GM12878 (cell line): ENCODE measurements around the gene OLR1. TPM values are rescaled to one million over a fixed set of nuclear protein-coding genes. Genes with fewer than 3 reads are reported as not detected.

Experiments used
- ATAC-seq: fragments of 200-7000 bp; cut with Tn5 transposase; 3 replicates; pipeline ENCODE4 v1.9.1; 2020; ENCODE audit warnings: mild to moderate bottlenecking, moderate library complexity
- BruUV-seq: library from RNA; stranded (reverse); fragments of 400-500 nt; replicated peaks from 2 replicates; lab custom pipeline; 2021; lab: Mats Ljungman, UMichigan
- CTCF ChIA-PET: fragments of 300-600 bp; sonication (Branson Sonifier 250); formaldehyde crosslinking; extraction: SDS; loops from one replicate; lab custom pipeline; 2021; ENCODE audit warnings: inconsistent platforms; lab: Yijun Ruan, JAX
- POLR2A ChIA-PET: fragments of 350-600 bp; formaldehyde crosslinking; extraction: SDS; loops from one replicate; lab custom pipeline; 2021; ENCODE audit warnings: inconsistent platforms; lab: Charles Lee
- RAD21 ChIA-PET: fragments of 300-600 bp; sonication (Branson Sonifier 250); formaldehyde crosslinking; loops from one replicate; lab custom pipeline; 2023; ENCODE audit warnings: antibody characterized with exemption; ENCODE audit not compliant: unreplicated experiment; lab: Charles Lee
- SMC1A ChIA-PET: fragments of 300-600 bp; sonication (Branson Sonifier 250); formaldehyde crosslinking; loops from one replicate; lab custom pipeline; 2023; ENCODE audit not compliant: unreplicated experiment, uncharacterized antibody; lab: Charles Lee
- DNase-seq: peaks from one replicate; pipeline ENCODE4 v3.0.0-alpha.2; 2011; ENCODE audit warnings: low read depth, low spot score
- FAIRE-seq: peaks from 3 replicates; lab custom pipeline; 2011; peaks lifted over from hg19 to GRCh38; lab: Jason Lieb, UNC
- H2AFZ ChIP-seq: 2 replicates; pipeline ENCODE4 v1.6.0; 2011; ENCODE audit warnings: low read depth, low read length, control low read depth; ENCODE audit not compliant: control insufficient read depth
- H3K27ac ChIP-seq: 2 replicates; pipeline ENCODE4 v1.5.1; 2011; ENCODE audit warnings: control low read depth; ENCODE audit not compliant: control insufficient read depth, insufficient read depth
- H3K27me3 ChIP-seq, 2 experiments: replicated peaks in 1 of 2; 2 replicates each; pipeline versions ENCODE4 v1.6.0 to v1.6.1; 2011; ENCODE audit warnings: low read length in 1 of 2; ENCODE audit not compliant: control insufficient read depth in 2 of 2, insufficient read depth in 2 of 2
- H3K36me3 ChIP-seq, 2 experiments: 2 replicates each; pipeline ENCODE4 v1.5.1; 2011; ENCODE audit warnings: low read length in 1 of 2; ENCODE audit not compliant: control insufficient read depth in 2 of 2, insufficient read depth in 2 of 2
- H3K4me1 ChIP-seq: 2 replicates; pipeline ENCODE4 v1.6.1; 2011; ENCODE audit warnings: mild to moderate bottlenecking, low read length, moderate library complexity, mixed read lengths; ENCODE audit not compliant: control insufficient read depth, insufficient read depth
- H3K4me2 ChIP-seq: 2 replicates; pipeline ENCODE4 v1.6.0; 2011; ENCODE audit warnings: control low read depth; ENCODE audit not compliant: control insufficient read depth, insufficient read depth
- H3K4me3 ChIP-seq: fragments of 200-600 bp; sonication (generic); 2 replicates; pipeline ENCODE4 v1.5.1; 2016
- H3K79me2 ChIP-seq: 2 replicates; pipeline ENCODE4 v1.6.0; 2011; ENCODE audit warnings: low read length; ENCODE audit not compliant: control insufficient read depth, insufficient read depth
- H3K9ac ChIP-seq: 2 replicates; pipeline ENCODE4 v1.8.0; 2011; ENCODE audit warnings: low read length, control low read depth, mixed read lengths; ENCODE audit not compliant: control insufficient read depth, insufficient read depth
- H3K9me3 ChIP-seq: replicated peaks from 3 replicates; pipeline ENCODE4 v1.5.1; 2011; ENCODE audit warnings: mild to moderate bottlenecking, low read length; ENCODE audit not compliant: control insufficient read depth, insufficient read depth
- H4K20me1 ChIP-seq: 2 replicates; pipeline ENCODE4 v1.6.0; 2011; ENCODE audit not compliant: control insufficient read depth, insufficient read depth
- BACH1 ChIP-seq: fragments of 450-650 bp; IDR thresholded peaks from 2 replicates; pipeline ENCODE4 v1.6.1; 2017; ENCODE audit warnings: mild to moderate bottlenecking, borderline replicate concordance
- BHLHE40 ChIP-seq, 2 experiments: fragments of 450-650 bp in 1 of 2; IDR thresholded peaks; 2 replicates each; pipeline ENCODE4 v1.6.1; 2011 to 2017; ENCODE audit warnings: low read depth in 2 of 2, borderline replicate concordance in 1 of 2, improper control_type of control experiment in 1 of 2, low read length in 1 of 2, mild to moderate bottlenecking in 1 of 2
- BMI1 ChIP-seq: fragments of 450-650 bp; IDR thresholded peaks from 2 replicates; pipeline ENCODE4 v1.6.1; 2016; ENCODE audit warnings: mild to moderate bottlenecking, moderate library complexity, borderline replicate concordance
- HDGF ChIP-seq: fragments of 450-650 bp; IDR thresholded peaks from 2 replicates; pipeline ENCODE4 v1.6.1; 2016; ENCODE audit warnings: antibody characterized with exemption
- MYB ChIP-seq: fragments of 150-350 bp; IDR thresholded peaks from 2 replicates; pipeline ENCODE4 v1.6.1; 2014; ENCODE audit warnings: mild to moderate bottlenecking, low read depth, low read length, borderline replicate concordance
- NR2C2 ChIP-seq: IDR thresholded peaks from 2 replicates; pipeline ENCODE4 v1.6.1; 2011; ENCODE audit warnings: borderline replicate concordance, low read depth; ENCODE audit not compliant: control insufficient read depth, insufficient read length
- POLR2AphosphoS2 ChIP-seq: IDR thresholded peaks from 2 replicates; pipeline ENCODE4 v1.6.1; 2011; ENCODE audit warnings: low read depth, mild to moderate bottlenecking, low read length, improper control_type of control experiment, moderate library complexity
- RAD21 ChIP-seq: IDR thresholded peaks from 2 replicates; pipeline ENCODE4 v1.6.1; 2011; ENCODE audit warnings: mild to moderate bottlenecking, low read depth, low read length, moderate library complexity; ENCODE audit not compliant: insufficient read depth
- RELA ChIP-seq: fragments of 450-650 bp; IDR thresholded peaks from 2 replicates; pipeline ENCODE4 v1.8.0; 2014; ENCODE audit warnings: borderline replicate concordance; ENCODE audit not compliant: partially characterized antibody
- SPI1 ChIP-seq: IDR thresholded peaks from 2 replicates; pipeline ENCODE4 v1.6.1; 2011; ENCODE audit warnings: low read depth, mild to moderate bottlenecking, low read length, moderate library complexity, borderline replicate concordance; ENCODE audit not compliant: insufficient read depth
- SUZ12 ChIP-seq: fragments of 200-600 bp; sonication (generic); IDR thresholded peaks from one replicate; pipeline ENCODE4 v1.6.1; 2018; ENCODE audit warnings: antibody characterized with exemption, mild to moderate bottlenecking; ENCODE audit not compliant: unreplicated experiment
- TARDBP ChIP-seq: IDR thresholded peaks from 2 replicates; pipeline ENCODE4 v1.6.1; 2016; ENCODE audit warnings: borderline replicate concordance
- WGBS: methylation state at CpG from one replicate; pipeline ENCODE4 v1.1.6; 2016; ENCODE audit warnings: low lambda C conversion rate; ENCODE audit not compliant: insufficient replicate concordance, insufficient coverage; ENCODE audit errors: missing lambda C conversion rate; 5-methylcytosine and 5-hydroxymethylcytosine counted together
- in situ Hi-C: fragments of 300-500 bp; cut with MboI; formaldehyde crosslinking; loops from 9 replicates; pipeline ENCODE4 v1.14.3; 2018; ENCODE audit warnings: mixed read lengths
- intact Hi-C: fragments of 100-400 bp; cut with micrococcal nuclease; formaldehyde crosslinking; loops from one replicate; pipeline ENCODE4 v1.14.2; 2022; ENCODE audit not compliant: unreplicated experiment
- polyA plus RNA-seq, 11 experiments: library from polyadenylated mRNA; depleted of rRNA in 4 of 11; unstranded in 6 of 11; stranded (reverse) in 5 of 11; fragments of >200 nt; fragmentation: Nextera tagmentation in 4 of 11; fragmentation: Illumina TruSeq in 1 of 11; extraction: Ambion mirVana in 4 of 11; extraction: Trizol in 1 of 11; gene quantifications; 1 replicate in 1 of 11; 2 replicates in 10 of 11; pipeline versions ENCODE4 v1.2.1 to v1.2.3, GENCODE V29; 2011 to 2016; ENCODE audit warnings: inconsistent platforms in 2 of 11, missing spikeins in 2 of 11, low read depth in 1 of 11
- total RNA-seq, 4 experiments: library from RNA; depleted of rRNA in 3 of 4; stranded (reverse); fragments of >200 nt in 3 of 4; fragmentation: Illumina TruSeq in 1 of 4; extraction: Trizol in 1 of 4; gene quantifications; 2 replicates each; pipeline versions ENCODE4 v1.2.1 to v1.2.3, GENCODE V29; 2013 to 2021
- TF ChIP-seq, protein P1 (sequence below): IDR thresholded peaks from 2 replicates; pipeline ENCODE4 v1.6.1; 2011; ENCODE audit warnings: low read depth, mild to moderate bottlenecking, low read length, moderate library complexity, borderline replicate concordance; ENCODE audit errors: extremely low read depth
- TF ChIP-seq, protein P2 (sequence below): IDR thresholded peaks from 2 replicates; pipeline ENCODE4 v1.6.1; 2012; ENCODE audit warnings: mild to moderate bottlenecking, low read depth, low read length

The OLR1 gene
- total and polyA plus RNA-seq, 10 of the 15 experiments (the other 5 are each of a cell fraction or from before 2014, with no cell fraction given): 0.08 TPM; not detected in 9

DNA sequence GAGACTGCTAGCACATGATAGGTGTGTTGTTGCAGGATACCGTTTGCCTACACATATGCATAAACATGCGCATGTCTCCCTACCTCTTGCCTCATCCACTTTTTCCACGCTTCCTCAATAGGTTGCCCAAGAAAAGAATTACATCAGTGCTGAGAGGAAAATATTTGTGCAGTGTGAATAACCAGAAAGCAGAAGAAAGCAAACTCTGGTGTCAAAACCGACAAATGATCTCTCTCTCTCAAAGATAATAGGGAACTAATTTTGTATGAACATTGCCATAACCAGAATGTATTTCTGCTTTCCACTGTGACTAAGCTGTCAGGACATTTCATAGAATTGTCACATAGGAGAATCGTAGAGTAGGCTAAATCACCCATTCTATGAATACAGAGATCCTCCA, 43.2 kb downstream of the OLR1 start:
- ChIA-PET POLR2A (no interaction called here), SMC1A (interaction anchor here (1.4 kb wide), 1 partner anchor 93 kb away, joined by 5 read pairs; no protein-coding TSS in a partner anchor), RAD21 (interaction anchor here (1.0 kb wide), 1 partner anchor 118 kb away, joined by 3 read pairs; the partner anchor contains the start of gene CLEC12B), CTCF (no interaction called here)
- Histone ChIP-seq H3K9ac (no peak overlapping the region), H3K4me1 (peaks cover 8% of the 10 kb centered on the region; the same call in 1 of the 2 replicates), H3K4me3 (no peak overlapping the region), H3K79me2 (no peaks in the 10 kb centered on the region), H3K27ac (no peak overlapping the region), H4K20me1 (no peaks in the 10 kb centered on the region), H2AFZ (no peak overlapping the region), H3K36me3 (no peaks in the 10 kb centered on the region), H3K4me2 (no peak overlapping the region), H3K9me3 (peaks cover 5% of the 10 kb centered on the region; the same call in 2 of the 3 replicates), H3K27me3 (no peaks in the 10 kb centered on the region; a peak in 1 of 4 replicates)
- DNase-seq (no peak), FAIRE-seq (no peak), ATAC-seq (no peak)
- TF ChIP-seq POLR2AphosphoS2: no peak
- TF ChIP-seq NR2C2: no peak
- no peak for TF ChIP-seq TARDBP
- no peak for TF ChIP-seq BACH1
- TF ChIP-seq, protein P1, sequence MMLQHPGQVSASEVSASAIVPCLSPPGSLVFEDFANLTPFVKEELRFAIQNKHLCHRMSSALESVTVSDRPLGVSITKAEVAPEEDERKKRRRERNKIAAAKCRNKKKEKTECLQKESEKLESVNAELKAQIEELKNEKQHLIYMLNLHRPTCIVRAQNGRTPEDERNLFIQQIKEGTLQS: no peak
- WGBS: 66% methylated on average over 5 of the region's 5 CpGs
- BruUV-seq: no TSS peak
- in situ Hi-C loops: no loop called here
- intact Hi-C loops: no loop called here

DNA sequence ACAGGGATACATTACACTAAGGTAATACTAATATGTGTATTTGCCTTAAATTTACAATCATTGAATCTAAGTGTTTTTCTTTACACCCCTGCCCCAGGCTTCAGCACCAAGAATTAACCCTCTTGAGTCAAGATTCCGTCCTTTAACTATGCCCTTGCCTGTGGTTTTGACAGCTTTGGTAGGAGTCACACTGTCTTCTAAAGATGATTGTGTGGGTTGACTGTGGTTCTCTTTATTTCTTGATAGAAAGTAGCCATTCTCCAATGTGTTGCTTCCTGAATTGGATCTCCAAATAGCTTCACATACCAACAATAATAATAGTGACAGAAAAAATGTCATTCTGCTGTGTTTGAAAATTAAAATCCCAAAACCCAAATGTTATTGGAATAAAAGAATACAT, 45.5 kb downstream of the OLR1 start:
- RAD21 ChIA-PET: no interaction called here
- no peaks in the 10 kb centered on the region for H4K20me1 ChIP-seq
- intact Hi-C loops: no loop called here
- SMC1A ChIA-PET: interaction anchor here (1.4 kb wide), 1 partner anchor 65 kb away, joined by 4 read pairs; no protein-coding TSS in a partner anchor
- BruUV-seq: no TSS peak
- H3K4me3 ChIP-seq: no peak overlapping the region
- no peaks in the 10 kb centered on the region; a peak in 2 of 4 replicates for H3K27me3 ChIP-seq
- POLR2A ChIA-PET: no interaction called here
- DNase-seq: no peak
- peaks cover 5% of the 10 kb centered on the region; the same call in 2 of the 3 replicates for H3K9me3 ChIP-seq
- no peak overlapping the region for H3K27ac ChIP-seq
- H3K79me2 ChIP-seq: no peaks in the 10 kb centered on the region
- ATAC-seq: no peak
- H3K9ac ChIP-seq: no peak overlapping the region
- no peak overlapping the region for H3K4me2 ChIP-seq
- H3K4me1 ChIP-seq: peaks cover 8% of the 10 kb centered on the region; the same call in 1 of the 2 replicates
- no peak overlapping the region for H2AFZ ChIP-seq
- H3K36me3 ChIP-seq: no peaks in the 10 kb centered on the region
- no peak for FAIRE-seq
- CTCF ChIA-PET: interaction anchor here (0.9 kb wide), 1 partner anchor 59 kb away, joined by 3 read pairs; no protein-coding TSS in a partner anchor
- 5% methylated on average over 1 of the region's 1 CpG for WGBS
- in situ Hi-C loops: no loop called here
- no peak for TF ChIP-seq MYB
- TF ChIP-seq, protein P2, sequence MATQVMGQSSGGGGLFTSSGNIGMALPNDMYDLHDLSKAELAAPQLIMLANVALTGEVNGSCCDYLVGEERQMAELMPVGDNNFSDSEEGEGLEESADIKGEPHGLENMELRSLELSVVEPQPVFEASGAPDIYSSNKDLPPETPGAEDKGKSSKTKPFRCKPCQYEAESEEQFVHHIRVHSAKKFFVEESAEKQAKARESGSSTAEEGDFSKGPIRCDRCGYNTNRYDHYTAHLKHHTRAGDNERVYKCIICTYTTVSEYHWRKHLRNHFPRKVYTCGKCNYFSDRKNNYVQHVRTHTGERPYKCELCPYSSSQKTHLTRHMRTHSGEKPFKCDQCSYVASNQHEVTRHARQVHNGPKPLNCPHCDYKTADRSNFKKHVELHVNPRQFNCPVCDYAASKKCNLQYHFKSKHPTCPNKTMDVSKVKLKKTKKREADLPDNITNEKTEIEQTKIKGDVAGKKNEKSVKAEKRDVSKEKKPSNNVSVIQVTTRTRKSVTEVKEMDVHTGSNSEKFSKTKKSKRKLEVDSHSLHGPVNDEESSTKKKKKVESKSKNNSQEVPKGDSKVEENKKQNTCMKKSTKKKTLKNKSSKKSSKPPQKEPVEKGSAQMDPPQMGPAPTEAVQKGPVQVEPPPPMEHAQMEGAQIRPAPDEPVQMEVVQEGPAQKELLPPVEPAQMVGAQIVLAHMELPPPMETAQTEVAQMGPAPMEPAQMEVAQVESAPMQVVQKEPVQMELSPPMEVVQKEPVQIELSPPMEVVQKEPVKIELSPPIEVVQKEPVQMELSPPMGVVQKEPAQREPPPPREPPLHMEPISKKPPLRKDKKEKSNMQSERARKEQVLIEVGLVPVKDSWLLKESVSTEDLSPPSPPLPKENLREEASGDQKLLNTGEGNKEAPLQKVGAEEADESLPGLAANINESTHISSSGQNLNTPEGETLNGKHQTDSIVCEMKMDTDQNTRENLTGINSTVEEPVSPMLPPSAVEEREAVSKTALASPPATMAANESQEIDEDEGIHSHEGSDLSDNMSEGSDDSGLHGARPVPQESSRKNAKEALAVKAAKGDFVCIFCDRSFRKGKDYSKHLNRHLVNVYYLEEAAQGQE: no peak
- no peak for TF ChIP-seq SPI1
- no peak for TF ChIP-seq SUZ12
- no peak for TF ChIP-seq HDGF
- TF ChIP-seq BHLHE40 (IDR thresholded peaks at IDR 0.05; ENCODE audit: borderline replicate concordance in 1 of 2, low read depth in 2 of 2, low read length in 1 of 2): no peak
- no peak for TF ChIP-seq RAD21
- TF ChIP-seq RELA: no peak
- TF ChIP-seq BMI1: no peak
